Measurements from ENCODE around the gene DGKI.

Gene DGKI

GRCh38 chr7:137871170-137871915 is 24.6 kb upstream of the DGKI start:
- no peak for DNase-seq (ENCODE audit: low spot score)

- no peak for DNase-seq (ENCODE audit: low spot score)
Measured at GRCh38 chr7:137870684-137871083, 23.9 kb upstream of the DGKI start.

- no peak for DNase-seq (ENCODE audit: low spot score)
Measured at GRCh38 chr7:137870078-137870477, 23.3 kb upstream of the DGKI start.

- no peak for DNase-seq (ENCODE audit: low spot score)
Measured at GRCh38 chr7:137869260-137869659, 22.5 kb upstream of the DGKI start.

GRCh38 chr7:137867289-137867688 is 20.5 kb upstream of the DGKI start:
- no peak for DNase-seq (ENCODE audit: low spot score)

GRCh38 chr7:137865764-137866163 is 19.0 kb upstream of the DGKI start:
- no peak for DNase-seq (ENCODE audit: low spot score)

- DNase-seq (ENCODE audit: low spot score), result no peak
Measured at GRCh38 chr7:137862964-137863363, 16.2 kb upstream of the DGKI start.

- no peak for DNase-seq (ENCODE audit: low spot score)
Measured at GRCh38 chr7:137862358-137862757, 15.6 kb upstream of the DGKI start.

- DNase-seq (ENCODE audit: low spot score), result no peak
Measured at GRCh38 chr7:137860542-137860941, 13.8 kb upstream of the DGKI start.

GRCh38 chr7:137853053-137853452 is 6.3 kb upstream of the DGKI start:
- no peak for DNase-seq (ENCODE audit: low spot score)

GRCh38 chr7:137852108-137852507 is 5.3 kb upstream of the DGKI start:
- no peak for DNase-seq (ENCODE audit: low spot score)

- DNase-seq (ENCODE audit: low spot score), result no peak
Measured at GRCh38 chr7:137850972-137851945, 4.5 kb upstream of the DGKI start.

GRCh38 chr7:137850571-137850970 is 3.8 kb upstream of the DGKI start:
- no peak for DNase-seq (ENCODE audit: low spot score)

- no peak for DNase-seq (ENCODE audit: low spot score)
Measured at GRCh38 chr7:137848095-137848494, 1.3 kb upstream of the DGKI start.

GRCh38 chr7:137847568-137848050 is 835 bp upstream of the DGKI start:
- DNase-seq (ENCODE audit: low spot score), result no peak

GRCh38 chr7:137846549-137846826 is 286 bp downstream of the DGKI start:
- DNase-seq (ENCODE audit: low spot score), result no peak

- no peak for DNase-seq (ENCODE audit: low spot score)
Measured at GRCh38 chr7:137844677-137845425, 1.9 kb downstream of the DGKI start.

GRCh38 chr7:137839903-137840779 is 6.6 kb downstream of the DGKI start:
- no peak for DNase-seq (ENCODE audit: low spot score)

GRCh38 chr7:137838706-137839315 is 8.0 kb downstream of the DGKI start:
- no peak for DNase-seq (ENCODE audit: low spot score)

GRCh38 chr7:137836541-137836940 is 10.2 kb downstream of the DGKI start:
- DNase-seq (ENCODE audit: low spot score), result no peak

GRCh38 chr7:137836113-137836509 is 10.7 kb downstream of the DGKI start:
- DNase-seq (ENCODE audit: low spot score), result no peak

Measured in HuH-7.5 (cell line).